ENCODE measurements around the gene TTC19.
"Not testable (repeated sequence)": the region's sequence is repeated elsewhere in the genome, so short reads cannot be mapped to it uniquely, and the experiment has no call there.

Gene TTC19

GRCh38 chr17:15973016-15973415, 26.6 kb upstream of the TTC19 start:
- DNase-seq, result no peak

- no peak for DNase-seq
Observed at GRCh38 chr17:15973834-15974233, 25.8 kb upstream of the TTC19 start.

GRCh38 chr17:15977894-15978293, 21.7 kb upstream of the TTC19 start:
- DNase-seq, result no peak

- DNase-seq, result no peak
Observed at GRCh38 chr17:15978606-15979005, 21.0 kb upstream of the TTC19 start.

GRCh38 chr17:15979013-15979412, 20.6 kb upstream of the TTC19 start:
- DNase-seq, result not testable (repeated sequence)

- no peak for DNase-seq
Observed at GRCh38 chr17:15981208-15981607, 18.4 kb upstream of the TTC19 start.

- no peak for DNase-seq
Observed at GRCh38 chr17:15981646-15982580, 17.7 kb upstream of the TTC19 start.

- no peak for DNase-seq
Observed at GRCh38 chr17:15996322-15996721, 3.3 kb upstream of the TTC19 start.

- no peak for DNase-seq
Observed at GRCh38 chr17:15998031-15998562, 1.5 kb upstream of the TTC19 start.

- no peak for DNase-seq
Observed at GRCh38 chr17:15999974-16000827, 577 bp downstream of the TTC19 start.

GRCh38 chr17:16001226-16001897, 1.7 kb downstream of the TTC19 start:
- DNase-seq, result no peak

- no peak for DNase-seq
Observed at GRCh38 chr17:16002708-16003260, 3.2 kb downstream of the TTC19 start.

GRCh38 chr17:16003841-16004240, 4.2 kb downstream of the TTC19 start:
- no peak for DNase-seq

GRCh38 chr17:16005636-16006035, 6.0 kb downstream of the TTC19 start:
- DNase-seq, result no peak

GRCh38 chr17:16007439-16007838, 7.8 kb downstream of the TTC19 start:
- DNase-seq, result no peak

- no peak for DNase-seq
Observed at GRCh38 chr17:16013943-16014407, 14.4 kb downstream of the TTC19 start.

- DNase-seq, result no peak
Observed at GRCh38 chr17:16019347-16019746, 19.7 kb downstream of the TTC19 start.

GRCh38 chr17:16023881-16024280, 24.3 kb downstream of the TTC19 start:
- DNase-seq, result no peak

- DNase-seq, result no peak
Observed at GRCh38 chr17:16025202-16025601, 25.6 kb downstream of the TTC19 start.

- DNase-seq, result no peak
Observed at GRCh38 chr17:16026895-16027294, 27.3 kb downstream of the TTC19 start.

GRCh38 chr17:16027708-16028584, 28.3 kb downstream of the TTC19 start:
- DNase-seq, result no peak

Measured in cerebellar nuclear complex (tissue), 1 donor.